ENCODE measurements around the gene XPNPEP1. TPM values are rescaled to one million over a fixed set of nuclear protein-coding genes. Genes with fewer than 3 reads are reported as not detected.

XPNPEP1 gene
- total and polyA plus RNA-seq, 7 experiments from 2014 or later, result 15.7 to 100 (median 45.4) TPM

GRCh38 chr10:109933984-109934565 is 10.8 kb upstream of the XPNPEP1 start:
- no peaks in the 10 kb centered on the region for H3K27me3 ChIP-seq (ENCODE audit: control insufficient read depth in 2 of 2, insufficient read depth in 2 of 2, low read length in 2 of 2)
- Mint-ChIP-seq H3K9me3 (peaks cover 0 to 2% (median 0%) of the 10 kb centered on the region in 11 donors), H3K36me3 (no peaks in the 10 kb centered on the region), H3K4me1 (peaks cover 31 to 72% (median 64%) of the 10 kb centered on the region in 7 donors), H3K27ac (peak overlapping the region; percentile 88 to 99 (median 96)), H3K4me3 (peak overlapping the region; percentile 62 to 97 (median 80)), H3K27me3 (peaks cover 0 to 17% (median 0%) of the 10 kb centered on the region in 5 donors)
- ChIA-PET POLR2A (interaction anchor here (0.6 to 2.8 kb wide), 7 partner anchors 9 to 274 kb away, joined by 3 to 16 read pairs (median 3); partner anchors contain the start of genes ADD3 and XPNPEP1), CTCF (interaction anchor here (0.8 to 1.8 kb wide), 6 partner anchors 9 to 77 kb away, joined by 3 to 5 read pairs (median 4); no protein-coding TSS in a partner anchor)
- H3K9me3 ChIP-seq (ENCODE audit: control insufficient read depth in 2 of 3, low read length in 3 of 3), result no peaks in the 10 kb centered on the region
- peak; percentile 84 for ATAC-seq
- peak in 7 of 9 donors; percentile 51 to 79 (median 70) for DNase-seq
- H3K36me3 ChIP-seq (ENCODE audit: control insufficient read depth in 2 of 3, insufficient read depth in 3 of 3, low read length in 3 of 3), result no peaks in the 10 kb centered on the region
- H3K4me3 ChIP-seq (ENCODE audit: low read length), result no peak overlapping the region
- intact Hi-C loops (cut with micrococcal nuclease), result loop anchor here in 1 of 2 donors (1.0 to 2.0 kb wide), 3 partner anchors 11 to 76 kb away; partner anchors contain the start of gene XPNPEP1
- H3K4me1 ChIP-seq (ENCODE audit: control insufficient read depth in 2 of 2, insufficient read depth in 2 of 2, low read length in 2 of 2), result peaks cover 36 to 48% of the 10 kb centered on the region in 2 donors
- peak overlapping the region; percentile 64 for H3K27ac ChIP-seq (ENCODE audit: low read depth, low read length)

GRCh38 chr10:109932968-109933367 is 9.7 kb upstream of the XPNPEP1 start:
- Mint-ChIP-seq H3K4me3 (peak overlapping the region in 4 of 10 donors; percentile 13 to 97 (median 46)), H3K9me3 (peaks cover 0 to 2% (median 0%) of the 10 kb centered on the region in 11 donors), H3K4me1 (peaks cover 31 to 61% (median 53%) of the 10 kb centered on the region in 7 donors), H3K27ac (peak overlapping the region in 6 of 9 donors; percentile 41 to 97 (median 92)), H3K36me3 (no peaks in the 10 kb centered on the region), H3K27me3 (peaks cover 0 to 24% (median 0%) of the 10 kb centered on the region in 5 donors)
- CTCF ChIA-PET, result no interaction called here
- Histone ChIP-seq H3K4me3 (ENCODE audit: low read length) (no peak overlapping the region), H3K27me3 (ENCODE audit: control insufficient read depth in 2 of 2, insufficient read depth in 2 of 2, low read length in 2 of 2) (no peaks in the 10 kb centered on the region), H3K9me3 (ENCODE audit: control insufficient read depth in 2 of 3, low read length in 3 of 3) (no peaks in the 10 kb centered on the region), H3K4me1 (ENCODE audit: control insufficient read depth in 2 of 2, insufficient read depth in 2 of 2, low read length in 2 of 2) (peaks cover 36 to 38% of the 10 kb centered on the region in 2 donors), H3K27ac (ENCODE audit: low read depth, low read length) (no peak overlapping the region), H3K36me3 (ENCODE audit: control insufficient read depth in 2 of 3, insufficient read depth in 3 of 3, low read length in 3 of 3) (no peaks in the 10 kb centered on the region)
- no peak for ATAC-seq
- DNase-seq, result no peak
- intact Hi-C loops (cut with micrococcal nuclease), result no loop called here
- POLR2A ChIA-PET, result interaction anchor here (0.6 to 2.8 kb wide), 2 partner anchors 10 to 118 kb away, joined by 3 to 16 read pairs; partner anchors contain the start of gene XPNPEP1

GRCh38 chr10:109932391-109932790 is 9.1 kb upstream of the XPNPEP1 start:
- Mint-ChIP-seq H3K9me3 (peaks cover 0 to 2% (median 0%) of the 10 kb centered on the region in 11 donors), H3K4me1 (peaks cover 29 to 55% (median 47%) of the 10 kb centered on the region in 7 donors), H3K36me3 (no peaks in the 10 kb centered on the region), H3K27ac (peak overlapping the region in 1 of 9 donors; percentile 32), H3K4me3 (no peak overlapping the region), H3K27me3 (peaks cover 0 to 30% (median 0%) of the 10 kb centered on the region in 5 donors)
- Histone ChIP-seq H3K4me1 (ENCODE audit: control insufficient read depth in 2 of 2, insufficient read depth in 2 of 2, low read length in 2 of 2) (peaks cover 32 to 36% of the 10 kb centered on the region in 2 donors), H3K27ac (ENCODE audit: low read depth, low read length) (no peak overlapping the region), H3K4me3 (ENCODE audit: low read length) (no peak overlapping the region), H3K9me3 (ENCODE audit: control insufficient read depth in 2 of 3, low read length in 3 of 3) (no peaks in the 10 kb centered on the region), H3K27me3 (ENCODE audit: control insufficient read depth in 2 of 2, insufficient read depth in 2 of 2, low read length in 2 of 2) (no peaks in the 10 kb centered on the region), H3K36me3 (ENCODE audit: control insufficient read depth in 2 of 3, insufficient read depth in 3 of 3, low read length in 3 of 3) (no peaks in the 10 kb centered on the region)
- no peak for DNase-seq
- no peak for ATAC-seq
- intact Hi-C loops (cut with micrococcal nuclease), result no loop called here
- POLR2A ChIA-PET, result no interaction called here
- CTCF ChIA-PET, result no interaction called here

- DNase-seq, result no peak
- ChIA-PET CTCF (no interaction called here), POLR2A (interaction anchor here (0.7 to 1.6 kb wide), 2 partner anchors 47 to 146 kb away, joined by 3 read pairs; no protein-coding TSS in a partner anchor)
- Mint-ChIP-seq H3K36me3 (no peaks in the 10 kb centered on the region), H3K9me3 (peaks cover 0 to 2% (median 0%) of the 10 kb centered on the region in 11 donors), H3K27ac (no peak overlapping the region), H3K4me1 (peaks cover 20 to 43% (median 35%) of the 10 kb centered on the region in 7 donors), H3K4me3 (no peak overlapping the region), H3K27me3 (peaks cover 0 to 36% (median 0%) of the 10 kb centered on the region in 5 donors)
- Histone ChIP-seq H3K9me3 (ENCODE audit: control insufficient read depth in 2 of 3, low read length in 3 of 3) (no peaks in the 10 kb centered on the region), H3K27ac (ENCODE audit: low read depth, low read length) (no peak overlapping the region), H3K4me3 (ENCODE audit: low read length) (no peak overlapping the region), H3K27me3 (ENCODE audit: control insufficient read depth in 2 of 2, insufficient read depth in 2 of 2, low read length in 2 of 2) (no peaks in the 10 kb centered on the region), H3K36me3 (ENCODE audit: control insufficient read depth in 2 of 3, insufficient read depth in 3 of 3, low read length in 3 of 3) (no peaks in the 10 kb centered on the region), H3K4me1 (ENCODE audit: control insufficient read depth in 2 of 2, insufficient read depth in 2 of 2, low read length in 2 of 2) (peaks cover 28 to 35% of the 10 kb centered on the region in 2 donors)
- no peak for ATAC-seq
- intact Hi-C loops (cut with micrococcal nuclease), result no loop called here
These were observed 7.9 kb upstream of the XPNPEP1 start for GRCh38 chr10:109931163-109931562.

- ChIA-PET CTCF (no interaction called here), POLR2A (interaction anchor here (0.5 kb wide), 1 partner anchor 24 kb away, joined by 3 read pairs; no protein-coding TSS in a partner anchor)
- no peaks in the 10 kb centered on the region for H3K36me3 ChIP-seq (ENCODE audit: control insufficient read depth in 2 of 3, insufficient read depth in 3 of 3, low read length in 3 of 3)
- Mint-ChIP-seq H3K27ac (no peak overlapping the region), H3K9me3 (no peaks in the 10 kb centered on the region), H3K36me3 (no peaks in the 10 kb centered on the region), H3K27me3 (peaks cover 0 to 37% (median 0%) of the 10 kb centered on the region in 5 donors), H3K4me1 (peaks cover 14 to 29% (median 20%) of the 10 kb centered on the region in 7 donors), H3K4me3 (no peak overlapping the region)
- H3K4me1 ChIP-seq (ENCODE audit: control insufficient read depth in 2 of 2, insufficient read depth in 2 of 2, low read length in 2 of 2), result peaks cover 13 to 20% of the 10 kb centered on the region in 2 donors
- ATAC-seq, result no peak
- H3K9me3 ChIP-seq (ENCODE audit: control insufficient read depth in 2 of 3, low read length in 3 of 3), result no peaks in the 10 kb centered on the region
- no peak for DNase-seq
- intact Hi-C loops (cut with micrococcal nuclease), result loop anchor here in 1 of 2 donors (10.0 kb wide), 1 partner anchor 935 kb away; no protein-coding TSS in a partner anchor
- H3K27ac ChIP-seq (ENCODE audit: low read depth, low read length), result no peak overlapping the region
- no peak overlapping the region for H3K4me3 ChIP-seq (ENCODE audit: low read length)
- no peaks in the 10 kb centered on the region for H3K27me3 ChIP-seq (ENCODE audit: control insufficient read depth in 2 of 2, insufficient read depth in 2 of 2, low read length in 2 of 2)
These were observed 6.3 kb upstream of the XPNPEP1 start for GRCh38 chr10:109929501-109930219.

GRCh38 chr10:109928475-109928891 is 5.2 kb upstream of the XPNPEP1 start:
- no peaks in the 10 kb centered on the region for H3K36me3 Mint-ChIP-seq
- Histone ChIP-seq H3K36me3 (ENCODE audit: control insufficient read depth in 2 of 3, insufficient read depth in 3 of 3, low read length in 3 of 3) (no peaks in the 10 kb centered on the region), H3K27ac (ENCODE audit: low read depth, low read length) (no peak overlapping the region), H3K4me3 (ENCODE audit: low read length) (no peak overlapping the region), H3K9me3 (ENCODE audit: control insufficient read depth in 2 of 3, low read length in 3 of 3) (no peaks in the 10 kb centered on the region), H3K4me1 (ENCODE audit: control insufficient read depth in 2 of 2, insufficient read depth in 2 of 2, low read length in 2 of 2) (peaks cover under 1 to 14% of the 10 kb centered on the region in 2 donors), H3K27me3 (ENCODE audit: control insufficient read depth in 2 of 2, insufficient read depth in 2 of 2, low read length in 2 of 2) (no peaks in the 10 kb centered on the region)
- intact Hi-C loops (cut with micrococcal nuclease), result loop anchor here in 1 of 2 donors (10.0 kb wide), 1 partner anchor 936 kb away; no protein-coding TSS in a partner anchor
- no peak overlapping the region for H3K27ac Mint-ChIP-seq
- POLR2A ChIA-PET, result no interaction called here
- peaks cover 0 to 37% (median 0%) of the 10 kb centered on the region in 5 donors for H3K27me3 Mint-ChIP-seq
- peaks cover 12 to 28% (median 20%) of the 10 kb centered on the region in 7 donors for H3K4me1 Mint-ChIP-seq
- ATAC-seq (no peak), DNase-seq (no peak)
- H3K9me3 Mint-ChIP-seq, result no peaks in the 10 kb centered on the region
- CTCF ChIA-PET, result interaction anchor here (1.5 kb wide), 1 partner anchor 10 kb away, joined by 3 read pairs; no protein-coding TSS in a partner anchor
- no peak overlapping the region for H3K4me3 Mint-ChIP-seq

All from naive thymus-derived CD4-positive, alpha-beta T cell (primary cell).